ENCODE measurements around the gene CBX7.

The CBX7 gene

GRCh38 chr22:39153220-39153717 is 789 bp upstream of the CBX7 start:
- TF ChIP-seq, protein P1, sequence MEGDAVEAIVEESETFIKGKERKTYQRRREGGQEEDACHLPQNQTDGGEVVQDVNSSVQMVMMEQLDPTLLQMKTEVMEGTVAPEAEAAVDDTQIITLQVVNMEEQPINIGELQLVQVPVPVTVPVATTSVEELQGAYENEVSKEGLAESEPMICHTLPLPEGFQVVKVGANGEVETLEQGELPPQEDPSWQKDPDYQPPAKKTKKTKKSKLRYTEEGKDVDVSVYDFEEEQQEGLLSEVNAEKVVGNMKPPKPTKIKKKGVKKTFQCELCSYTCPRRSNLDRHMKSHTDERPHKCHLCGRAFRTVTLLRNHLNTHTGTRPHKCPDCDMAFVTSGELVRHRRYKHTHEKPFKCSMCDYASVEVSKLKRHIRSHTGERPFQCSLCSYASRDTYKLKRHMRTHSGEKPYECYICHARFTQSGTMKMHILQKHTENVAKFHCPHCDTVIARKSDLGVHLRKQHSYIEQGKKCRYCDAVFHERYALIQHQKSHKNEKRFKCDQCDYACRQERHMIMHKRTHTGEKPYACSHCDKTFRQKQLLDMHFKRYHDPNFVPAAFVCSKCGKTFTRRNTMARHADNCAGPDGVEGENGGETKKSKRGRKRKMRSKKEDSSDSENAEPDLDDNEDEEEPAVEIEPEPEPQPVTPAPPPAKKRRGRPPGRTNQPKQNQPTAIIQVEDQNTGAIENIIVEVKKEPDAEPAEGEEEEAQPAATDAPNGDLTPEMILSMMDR (IDR thresholded peaks at IDR 0.05; ENCODE audit: insufficient read depth, low read length): no peak
- TF ChIP-seq GABPA (IDR thresholded peaks at IDR 0.05; ENCODE audit: low read depth) (no peak), POLR2AphosphoS5 (IDR thresholded peaks at IDR 0.05; ENCODE audit: low read depth) (no peak), SPI1 (IDR thresholded peaks at IDR 0.05; ENCODE audit: borderline replicate concordance, low read depth) (no peak)
- peaks cover 34% of the 10 kb centered on the region for H3K27me3 ChIP-seq (ENCODE audit: insufficient read depth, poor library complexity, severe bottlenecking)
- peak overlapping the region; percentile 52 for H3K4me3 ChIP-seq (replicated peaks; ENCODE audit: insufficient read depth, low read length)
- no peak overlapping the region for H3K27ac ChIP-seq (replicated peaks)
- no peak for DNase-seq (ENCODE audit: low read depth in 1 of 2, low spot score in 1 of 2)

DNA sequence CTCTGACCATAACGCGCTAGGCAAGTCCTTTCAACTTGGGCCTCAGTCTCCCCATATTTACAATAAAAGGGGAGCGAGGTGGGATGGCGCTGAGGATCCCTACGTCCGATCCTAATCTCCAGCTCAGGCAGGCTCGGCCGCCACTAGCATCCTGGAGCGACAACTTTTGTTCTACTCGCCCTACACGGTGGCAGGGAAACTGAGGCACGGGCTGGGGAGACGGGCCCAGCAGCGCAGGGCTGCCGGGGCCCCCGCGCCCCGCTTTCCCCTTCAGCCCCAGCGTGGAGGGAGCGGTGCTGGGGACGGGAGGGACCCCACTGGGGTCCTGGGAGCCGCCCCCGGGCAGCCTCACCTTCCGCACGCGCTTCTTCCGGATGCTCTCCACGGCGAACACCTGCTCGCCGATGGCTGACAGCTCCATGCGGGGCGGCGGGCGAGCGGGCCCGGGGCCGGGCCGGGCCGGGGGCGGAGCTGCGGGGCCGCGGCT is 413 bp downstream of the CBX7 start:
- TF ChIP-seq GABPA (IDR thresholded peaks at IDR 0.05; ENCODE audit: low read depth) (no peak), POLR2AphosphoS5 (IDR thresholded peaks at IDR 0.05; ENCODE audit: low read depth) (no peak), SPI1 (IDR thresholded peaks at IDR 0.05; ENCODE audit: borderline replicate concordance, low read depth) (no peak), REST (IDR thresholded peaks at IDR 0.05; ENCODE audit: insufficient replicate concordance, low read depth) (no peak)
- TF ChIP-seq, protein P1 (IDR thresholded peaks at IDR 0.05; ENCODE audit: insufficient read depth, low read length): no peak
- H3K27ac ChIP-seq (replicated peaks): no peak overlapping the region
- no peak for DNase-seq (ENCODE audit: low read depth in 1 of 2, low spot score in 1 of 2)

GRCh38 chr22:39151329-39151975 is 1.0 kb downstream of the CBX7 start:
- Histone ChIP-seq H3K27ac (replicated peaks) (no peak overlapping the region), H3K4me3 (replicated peaks; ENCODE audit: insufficient read depth, low read length) (no peak overlapping the region), H3K27me3 (ENCODE audit: insufficient read depth, poor library complexity, severe bottlenecking) (peaks cover 31% of the 10 kb centered on the region)
- no peak for DNase-seq (ENCODE audit: low read depth in 1 of 2, low spot score in 1 of 2)
- TF ChIP-seq REST (IDR thresholded peaks at IDR 0.05; ENCODE audit: insufficient replicate concordance, low read depth) (no peak), POLR2AphosphoS5 (IDR thresholded peaks at IDR 0.05; ENCODE audit: low read depth) (no peak), GABPA (IDR thresholded peaks at IDR 0.05; ENCODE audit: low read depth) (no peak), SPI1 (IDR thresholded peaks at IDR 0.05; ENCODE audit: borderline replicate concordance, low read depth) (no peak)
- TF ChIP-seq, protein P1 (IDR thresholded peaks at IDR 0.05; ENCODE audit: insufficient read depth, low read length): no peak

More for the DNA sequence above, 413 bp downstream of the CBX7 start:
- Histone ChIP-seq H3K4me3 (replicated peaks; ENCODE audit: insufficient read depth, low read length) (peak overlapping the region; percentile 70), H3K27me3 (ENCODE audit: insufficient read depth, poor library complexity, severe bottlenecking) (peaks cover 34% of the 10 kb centered on the region)

All from HL-60 (cell line).